ENCODE results near the gene CEP128.

Gene CEP128

DNA sequence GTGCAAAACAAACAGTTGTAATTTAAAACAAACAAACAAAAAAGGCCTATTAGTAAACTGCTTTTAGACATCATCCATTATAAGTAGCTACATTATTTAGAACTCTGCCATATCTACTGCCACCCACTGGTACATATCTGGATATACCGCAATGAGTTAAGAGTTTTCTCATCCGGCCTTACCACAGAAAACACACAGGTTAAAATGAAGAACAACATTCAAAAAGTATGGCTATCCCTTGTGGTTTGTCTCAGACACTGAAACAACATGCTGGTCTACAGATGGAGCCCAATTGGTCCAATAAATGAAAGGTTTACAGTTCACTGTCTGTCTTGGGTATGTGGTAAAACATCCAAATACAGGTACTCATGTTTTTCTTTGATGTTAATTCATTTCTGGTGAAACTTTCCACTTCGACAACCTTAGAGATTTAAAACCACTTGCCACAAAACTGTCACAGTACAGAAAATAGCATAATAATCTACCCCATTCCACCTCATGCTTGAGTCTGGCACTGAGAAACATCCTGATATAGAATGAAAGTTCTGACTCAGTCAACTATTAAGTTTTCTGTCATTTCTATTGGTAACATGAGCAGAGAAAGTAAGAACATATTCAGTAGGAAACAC is 354.3 kb downstream of the CEP128 start:
- DNase-seq = no peak

DNA sequence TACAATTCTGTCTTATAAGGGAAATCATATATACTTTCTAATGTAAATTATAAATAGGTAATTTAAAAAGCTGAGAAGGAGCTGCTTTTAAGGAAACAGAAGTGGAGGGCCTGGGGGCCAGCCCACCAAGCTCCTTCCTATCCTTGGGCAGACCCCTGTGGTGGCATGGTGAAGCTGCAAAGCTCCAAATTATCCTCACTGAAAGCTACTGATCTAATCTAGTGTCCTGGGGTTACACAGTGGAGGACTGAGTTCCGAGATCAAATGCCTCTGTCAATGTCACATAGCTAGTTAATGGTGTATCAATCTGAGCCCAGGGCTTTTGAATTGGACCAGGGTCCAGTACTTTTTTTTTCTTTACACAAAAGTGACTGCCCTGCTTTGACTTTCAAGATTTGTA is 355.4 kb downstream of the CEP128 start:
- no peak for DNase-seq

DNA sequence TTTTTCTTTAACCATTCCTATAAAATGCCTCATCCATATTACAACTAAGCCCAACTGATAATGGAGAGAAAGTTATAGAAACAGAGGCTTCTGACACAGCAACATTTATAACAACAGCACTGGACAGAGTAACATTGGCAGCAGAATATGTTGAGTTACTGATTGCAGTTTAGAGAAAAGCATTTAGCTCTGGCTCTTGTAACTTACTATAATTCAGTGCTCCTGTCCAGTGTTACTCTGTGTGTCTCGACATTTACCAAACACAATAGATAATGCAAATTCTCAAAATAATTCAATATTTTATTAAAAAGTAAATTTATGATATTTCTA is 356.1 kb downstream of the CEP128 start:
- no peak for DNase-seq

DNA sequence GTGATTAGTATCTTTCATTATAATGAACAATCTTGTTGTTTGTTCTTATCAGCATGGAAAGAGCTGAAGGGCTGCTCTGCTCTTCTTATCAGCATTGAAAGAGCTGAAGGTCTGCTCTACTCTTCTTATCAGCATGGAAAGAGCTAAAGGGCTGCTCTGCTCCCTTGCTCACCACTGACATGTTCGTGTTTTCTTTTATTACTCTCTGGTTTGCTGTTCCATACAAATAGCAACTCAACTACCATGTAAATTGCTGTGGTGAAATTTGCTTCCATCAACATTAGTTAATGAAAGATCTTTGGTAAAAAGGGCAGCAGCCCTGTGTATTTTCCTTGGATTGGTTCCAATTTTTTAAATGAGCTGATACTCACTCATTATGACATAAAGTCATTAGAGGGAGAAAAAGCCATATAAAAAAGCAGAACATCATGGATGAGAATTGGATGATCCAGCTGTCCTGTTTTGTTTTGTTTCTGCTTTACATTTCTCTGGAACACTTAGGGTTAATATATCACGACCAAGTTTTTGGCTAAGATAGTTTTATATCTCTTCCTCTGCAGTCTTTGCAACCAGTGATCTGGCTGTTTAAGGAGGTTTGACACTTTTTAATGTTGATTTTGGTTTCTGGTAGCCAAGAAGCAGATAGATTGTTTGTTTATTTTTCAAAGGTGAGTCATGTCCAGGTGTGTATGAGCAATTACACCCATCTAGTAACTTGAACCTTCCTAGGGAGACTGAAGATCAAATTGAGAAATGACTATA is 356.6 kb downstream of the CEP128 start:
- no peak for DNase-seq

DNA sequence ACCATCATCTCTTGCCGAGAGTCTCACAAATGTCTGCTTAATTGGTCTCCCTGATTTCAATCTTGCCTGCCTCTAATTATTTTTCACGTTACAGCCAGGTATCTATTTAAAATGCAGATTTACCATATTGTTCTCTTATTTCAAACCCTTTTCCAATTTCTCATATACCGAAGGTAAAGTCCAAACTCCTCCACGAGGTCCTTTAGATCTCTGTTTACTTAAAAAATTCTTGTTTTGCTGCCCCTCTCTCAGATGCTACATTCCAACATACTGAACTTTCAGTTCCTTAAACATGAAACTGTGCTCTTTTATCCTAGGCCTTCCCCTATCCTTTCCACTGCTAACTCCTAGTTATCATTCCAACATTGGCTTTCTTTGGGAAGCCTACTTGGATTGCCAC is 363.9 kb downstream of the CEP128 start:
- no peak for DNase-seq

DNA sequence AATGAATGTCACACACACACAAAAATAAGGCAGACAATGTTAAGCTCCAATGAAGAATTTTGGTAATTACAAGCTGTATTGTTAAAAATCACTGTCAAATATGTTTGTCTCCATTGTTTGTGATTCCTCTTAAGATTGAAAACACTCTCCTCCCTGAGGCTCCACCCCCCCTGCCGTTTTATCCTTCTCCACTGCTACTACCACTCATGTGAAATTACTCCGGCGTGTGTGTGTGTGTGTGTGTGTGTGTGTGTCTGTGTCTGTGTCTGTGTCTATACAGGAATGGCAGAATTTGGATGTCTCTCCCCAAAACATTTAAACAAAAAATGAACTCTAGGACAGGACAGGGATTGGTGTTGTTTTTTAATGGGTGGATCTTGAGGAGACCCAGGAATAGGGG is 365.1 kb downstream of the CEP128 start:
- no peak for DNase-seq

DNA sequence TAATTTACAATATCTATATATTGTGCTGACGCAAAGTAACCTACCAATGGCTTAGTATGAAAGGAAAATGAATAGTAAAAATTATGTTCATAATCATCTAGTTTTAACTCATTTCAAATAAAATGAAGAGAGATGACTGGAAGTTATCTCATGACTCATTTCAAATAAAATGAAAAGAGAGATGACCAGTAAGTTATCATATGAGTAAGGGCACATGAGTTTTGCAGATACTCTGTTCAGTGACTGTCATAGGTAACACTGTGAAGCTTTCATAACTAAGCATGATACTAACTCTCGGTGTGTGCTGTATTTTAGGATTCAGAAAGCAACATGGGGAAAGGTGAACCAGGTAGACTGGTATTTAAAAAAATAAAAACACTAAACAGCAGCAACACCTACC is 365.8 kb downstream of the CEP128 start:
- no peak for DNase-seq

DNA sequence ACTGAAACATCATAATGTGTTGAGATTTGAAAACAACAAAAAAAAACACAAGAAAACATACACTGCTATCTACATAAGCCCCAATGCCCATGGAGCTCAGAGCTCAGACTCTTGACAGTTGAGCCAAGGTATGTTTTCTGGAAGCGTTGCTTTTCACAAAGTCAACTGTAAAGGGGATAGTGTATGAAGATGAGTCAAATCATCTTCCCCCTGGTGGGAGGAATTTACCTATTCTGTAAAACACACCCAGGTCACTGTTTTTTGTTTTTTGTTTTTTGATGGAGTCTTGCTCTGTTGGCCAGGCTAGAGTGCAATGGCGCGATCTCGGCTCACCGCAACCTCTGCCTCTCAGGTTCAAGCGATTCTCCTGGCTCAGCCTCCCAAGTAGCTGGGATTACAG is 368.9 kb downstream of the CEP128 start:
- DNase-seq = no peak

DNA sequence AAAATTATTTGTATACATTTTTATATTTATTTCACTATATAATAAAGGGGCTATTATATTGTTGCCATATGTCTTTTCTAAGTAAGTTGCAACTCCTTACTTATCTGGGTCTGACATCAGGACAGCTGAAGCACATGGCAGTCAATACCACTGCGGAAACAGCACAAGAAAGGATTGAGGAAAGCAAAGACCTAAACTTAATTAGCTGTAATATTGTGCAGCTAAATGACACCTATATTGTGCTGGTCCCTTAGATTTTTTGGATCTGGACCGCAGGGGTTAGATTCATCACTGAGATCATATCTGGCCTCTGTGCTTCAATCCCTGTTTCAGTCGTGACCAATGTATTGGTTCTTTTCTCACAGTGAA is 370.6 kb downstream of the CEP128 start:
- no peak for DNase-seq

DNA sequence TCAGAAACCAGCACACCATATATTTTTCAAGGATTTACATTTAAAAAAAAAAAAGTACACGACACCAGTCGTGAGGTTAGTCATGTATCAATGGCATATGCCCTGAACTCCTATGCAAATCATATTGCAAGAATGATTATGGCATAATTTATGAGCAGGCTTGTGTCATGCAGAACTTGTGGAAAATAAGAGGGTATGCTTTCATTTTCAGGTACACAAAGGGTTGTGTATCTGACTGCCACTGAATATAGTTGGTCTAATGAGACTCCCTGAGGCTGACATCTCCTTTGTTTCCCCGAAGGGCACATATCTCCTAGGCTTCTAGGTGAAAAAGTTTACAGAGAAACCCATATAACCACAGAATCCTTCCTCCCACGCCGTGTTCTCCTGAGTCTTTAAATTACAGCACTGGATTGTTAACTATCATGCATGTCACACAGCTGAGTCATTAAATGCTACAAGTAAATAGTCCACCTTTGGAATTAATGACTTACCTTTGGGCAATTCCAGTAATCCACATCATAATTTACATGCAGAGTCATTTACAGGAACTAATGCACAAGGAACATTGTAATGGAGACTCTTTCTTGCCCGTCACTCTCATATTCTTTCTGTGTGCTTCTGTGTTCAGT is 373.5 kb downstream of the CEP128 start:
- DNase-seq = no peak

DNA sequence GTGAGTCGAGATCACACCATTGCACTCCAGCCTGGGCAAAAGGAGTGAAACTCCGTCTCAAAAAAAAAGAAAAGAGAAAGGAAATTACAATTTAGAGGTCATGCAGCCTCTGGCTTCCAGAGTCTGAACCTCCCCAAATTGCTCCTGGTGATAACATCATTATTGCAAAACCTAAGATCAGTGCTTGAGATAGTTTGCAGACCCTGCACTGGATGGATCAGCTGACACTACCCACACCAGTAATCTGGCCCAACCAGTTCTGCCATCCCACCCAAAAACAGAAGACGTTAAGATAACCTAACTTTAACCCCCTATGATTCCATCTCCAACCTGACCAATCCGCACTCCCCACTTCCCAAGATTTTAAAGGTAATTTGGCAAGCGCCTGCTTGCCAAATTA is 376.5 kb downstream of the CEP128 start:
- no peak for DNase-seq

DNA sequence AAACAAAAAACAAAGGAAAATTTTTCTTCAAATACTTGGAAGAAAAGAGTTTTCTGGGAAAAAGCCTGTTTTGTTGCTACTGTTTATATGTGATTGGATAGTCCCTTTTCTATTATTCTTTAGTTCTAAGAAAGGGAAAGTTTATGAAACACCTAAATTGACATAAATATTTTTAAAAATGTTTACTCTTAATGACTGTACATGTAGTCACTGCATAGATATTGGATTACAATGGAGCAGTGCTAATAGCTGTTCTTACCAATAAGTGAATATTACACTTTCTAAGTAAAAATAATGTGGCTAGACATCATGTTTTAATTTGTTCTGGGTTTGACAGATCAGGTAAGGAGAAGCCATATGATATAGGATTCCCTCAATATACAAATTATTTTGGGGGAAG is 377.5 kb downstream of the CEP128 start:
- DNase-seq = no peak

DNA sequence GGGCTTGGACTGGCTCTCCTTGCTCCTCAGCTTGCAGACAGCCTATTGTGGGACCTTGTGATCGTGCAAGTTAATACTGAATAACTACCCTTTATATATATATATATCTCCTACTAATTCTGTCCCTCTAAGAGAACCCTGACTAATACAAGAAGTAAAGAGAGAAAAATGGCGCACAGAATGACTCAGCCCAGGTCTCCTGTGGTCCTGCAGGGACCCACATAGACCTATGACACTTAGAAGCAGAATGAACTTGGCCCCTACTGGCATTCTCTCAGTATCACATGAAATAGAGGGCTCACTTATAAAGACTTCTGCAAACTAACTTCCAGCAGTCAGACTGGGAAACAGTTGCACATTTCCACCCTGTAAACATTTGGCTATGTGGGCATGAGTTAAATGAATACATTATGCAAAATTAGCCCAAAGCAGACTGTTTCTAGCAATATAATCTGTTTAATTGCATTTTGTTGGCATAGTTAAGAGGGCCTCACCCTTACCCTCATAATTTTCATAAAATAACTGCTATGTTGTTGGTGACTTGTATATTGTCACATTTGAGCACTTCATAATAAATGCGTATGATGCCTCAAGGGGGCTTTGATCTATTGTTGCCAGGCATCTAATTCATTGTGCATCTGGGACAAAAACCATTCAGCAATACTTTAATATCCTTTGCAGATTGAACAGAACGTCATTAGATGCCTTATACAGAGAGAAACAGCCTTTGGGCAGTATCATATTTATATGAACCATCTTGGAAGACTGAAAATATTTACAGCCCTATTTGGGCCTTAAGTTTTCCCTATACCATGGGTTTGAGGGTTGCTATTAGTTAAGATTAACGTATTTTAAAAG is 380.5 kb downstream of the CEP128 start:
- DNase-seq = no peak

DNA sequence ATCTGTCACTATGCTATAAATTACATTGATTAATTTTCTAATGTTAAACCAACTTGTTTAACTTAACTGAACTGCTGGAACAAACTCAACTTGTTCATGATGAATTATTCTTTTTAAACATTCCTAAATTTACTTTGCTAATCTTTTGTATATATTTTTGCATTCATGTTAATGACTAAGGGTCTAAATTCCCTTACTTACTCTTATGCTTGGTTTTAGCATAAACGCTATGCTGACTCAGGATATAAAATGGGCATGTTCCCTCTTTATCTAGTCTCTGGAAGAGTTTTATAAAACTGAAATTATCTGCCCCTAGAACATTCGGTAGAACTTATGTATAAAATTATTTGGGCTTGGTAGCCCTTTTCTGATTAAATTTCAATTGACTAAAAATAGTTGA is 387.4 kb downstream of the CEP128 start:
- no peak for DNase-seq

DNA sequence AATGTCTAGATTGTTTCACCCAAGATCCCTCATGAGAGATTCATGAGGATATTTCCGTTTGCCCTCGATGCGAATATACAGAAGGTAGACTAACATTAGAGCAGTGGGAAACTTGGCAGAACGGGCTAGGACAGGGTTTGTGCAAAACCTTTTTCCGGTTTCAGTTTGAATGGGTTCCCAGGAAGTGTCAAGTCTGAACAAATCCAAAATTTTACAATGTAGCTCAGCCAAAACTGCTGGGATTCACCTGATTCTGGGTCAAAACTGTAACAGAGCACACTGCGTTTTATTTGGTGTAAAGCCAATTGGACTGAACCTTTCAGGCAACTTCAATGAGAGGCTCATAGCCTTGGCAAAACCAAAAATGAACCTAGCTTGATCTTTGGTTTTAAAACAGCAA is 392.4 kb downstream of the CEP128 start:
- DNase-seq = no peak

DNA sequence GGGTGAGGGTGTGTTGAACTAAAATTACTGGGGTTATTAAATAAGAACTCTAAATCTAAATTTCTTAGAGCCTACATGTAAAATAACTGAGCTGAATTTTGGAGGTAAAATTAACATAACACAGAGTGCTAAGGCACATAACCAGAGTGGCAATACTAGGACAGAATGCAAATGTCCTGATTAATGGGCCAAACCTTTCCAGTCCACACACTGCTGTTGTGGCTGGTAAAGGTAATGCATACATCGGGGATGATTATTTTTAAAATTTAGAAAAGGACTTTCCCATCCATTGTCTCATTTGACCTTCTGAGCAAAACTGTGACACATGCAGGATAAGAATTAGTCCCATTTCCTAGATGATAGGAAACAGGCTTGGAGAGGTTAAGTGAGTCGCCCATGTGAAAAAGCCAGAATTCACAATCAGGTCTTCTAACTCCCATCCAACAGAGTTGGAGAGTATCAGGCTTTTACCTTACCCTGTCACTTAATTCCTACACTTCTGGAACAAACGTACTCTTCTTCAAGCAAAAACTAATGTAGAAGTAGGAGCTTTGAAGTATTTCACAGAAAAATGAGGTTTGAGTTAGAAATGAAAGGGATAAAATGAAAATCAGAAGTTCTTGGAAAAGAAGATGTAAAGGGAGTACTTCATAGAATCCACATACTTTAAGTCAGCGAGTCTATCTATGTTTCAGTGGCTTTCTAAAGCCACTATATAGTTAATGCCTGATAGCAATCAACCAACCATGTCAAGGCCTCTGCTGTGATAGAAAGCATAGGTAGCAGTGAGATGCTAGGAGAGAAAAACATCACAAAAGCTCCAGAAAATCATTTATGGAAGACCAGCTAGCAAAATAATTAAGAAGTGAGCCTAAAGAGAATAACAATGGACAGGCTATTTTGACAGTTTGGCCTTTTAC is 395.3 kb downstream of the CEP128 start:
- no peak for DNase-seq

DNA sequence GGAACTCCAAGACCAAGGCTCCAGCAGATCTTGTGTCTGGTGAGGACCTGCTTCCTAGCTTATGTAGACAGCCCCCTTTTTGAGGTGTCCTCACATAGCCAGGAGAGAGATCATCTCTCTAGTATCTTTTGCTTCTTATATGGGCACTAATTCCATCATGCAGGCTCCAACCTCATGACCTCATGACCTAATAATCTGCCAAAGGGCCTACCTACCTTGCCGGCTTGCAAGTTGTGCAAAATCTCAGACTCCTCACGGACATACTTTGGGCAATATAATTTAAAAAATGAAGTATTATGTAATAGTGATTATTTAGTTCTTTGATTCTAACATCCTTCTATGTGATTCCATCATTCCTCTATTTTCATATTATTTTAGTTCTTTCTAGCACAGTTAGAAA is 397.2 kb downstream of the CEP128 start:
- DNase-seq = no peak

DNA sequence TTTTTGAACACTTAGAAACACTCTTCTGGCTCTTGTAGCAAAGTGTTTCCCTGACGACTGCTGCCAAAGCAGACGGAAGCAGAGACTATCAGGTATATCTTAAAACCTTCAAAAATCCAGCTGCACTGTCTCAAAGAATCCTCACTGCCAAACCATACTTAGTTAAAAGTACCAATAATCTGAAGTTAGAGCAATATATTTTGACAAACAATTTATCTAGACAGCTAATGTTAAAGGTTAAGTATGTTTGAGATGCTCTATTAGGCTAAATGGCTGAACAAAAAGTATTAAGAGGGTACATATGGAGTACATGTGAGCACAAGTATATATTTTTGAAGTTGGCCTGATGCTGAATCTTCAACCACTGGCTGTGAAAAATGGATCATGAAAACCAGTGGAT is 398.3 kb downstream of the CEP128 start:
- no peak for DNase-seq

DNA sequence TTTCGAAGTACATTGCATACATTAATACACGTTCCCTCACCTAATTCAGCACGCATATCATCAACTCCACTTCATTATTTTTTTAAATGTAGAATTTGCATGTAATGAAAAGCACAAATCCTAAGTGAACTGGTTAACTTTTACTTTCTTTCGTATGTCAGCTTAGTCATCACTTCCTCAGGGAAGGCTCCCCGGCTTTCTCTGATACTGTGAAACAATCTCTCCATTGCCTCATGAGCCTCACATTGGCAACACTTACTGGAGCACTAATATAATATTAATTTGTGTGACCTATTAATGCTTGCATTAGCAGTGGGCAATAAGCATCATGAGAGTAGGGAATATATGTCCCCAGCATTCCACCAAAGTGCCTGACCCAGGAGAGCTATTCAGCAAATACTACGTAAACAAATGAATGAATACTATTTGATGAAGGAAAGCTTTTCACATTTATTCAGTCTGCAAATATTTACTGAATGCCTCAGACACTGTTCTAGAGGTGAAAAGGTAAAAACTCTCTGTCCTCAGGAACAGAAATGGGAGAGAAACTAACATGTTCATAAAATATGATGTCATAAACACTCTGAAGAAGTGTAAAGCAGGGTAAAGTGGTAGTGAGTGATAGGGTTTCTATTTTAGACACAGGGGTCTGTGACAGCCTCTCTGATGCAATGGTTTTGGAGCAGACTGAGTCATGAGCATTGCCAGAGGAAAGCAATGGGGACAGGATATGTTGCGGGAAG is 402.7 kb downstream of the CEP128 start:
- DNase-seq = no peak

DNA sequence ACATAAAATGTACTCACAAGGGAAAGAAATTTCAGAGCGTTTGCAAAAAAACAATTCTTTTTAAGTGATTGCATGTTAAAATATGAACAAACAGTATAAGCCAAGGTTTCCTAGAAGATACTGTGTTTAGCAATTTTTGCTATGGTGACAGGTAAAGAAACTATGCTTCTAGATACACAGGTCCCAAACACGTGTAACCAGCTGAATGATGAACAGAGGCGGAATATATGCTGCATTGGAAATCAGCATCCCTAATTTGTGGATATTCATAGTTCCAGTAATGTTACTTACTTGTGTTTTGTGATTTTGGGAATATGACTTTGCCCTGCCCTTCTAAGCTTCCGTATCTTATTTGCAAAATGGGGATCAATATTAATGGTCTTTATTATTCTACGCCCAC is 403.9 kb downstream of the CEP128 start:
- DNase-seq = no peak

DNA sequence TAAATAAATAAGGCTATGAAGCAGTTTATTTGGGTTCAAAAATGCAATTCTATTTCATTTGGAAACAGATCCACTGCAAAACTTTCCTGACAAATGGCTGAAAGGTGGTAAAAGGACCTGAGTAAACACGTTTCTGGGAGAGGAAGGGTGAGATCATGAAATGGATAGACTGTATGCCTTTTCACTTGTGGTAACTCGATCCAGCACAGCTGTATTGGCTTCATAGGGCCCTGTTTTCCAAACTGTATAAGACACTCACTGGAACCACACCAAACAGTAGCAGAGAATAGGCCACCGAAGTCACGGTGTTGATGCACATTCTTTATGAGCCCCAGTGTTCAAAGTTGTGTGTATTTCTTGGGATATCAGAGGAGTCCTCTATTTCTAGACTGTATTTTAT is 405.1 kb downstream of the CEP128 start:
- DNase-seq = no peak

DNA sequence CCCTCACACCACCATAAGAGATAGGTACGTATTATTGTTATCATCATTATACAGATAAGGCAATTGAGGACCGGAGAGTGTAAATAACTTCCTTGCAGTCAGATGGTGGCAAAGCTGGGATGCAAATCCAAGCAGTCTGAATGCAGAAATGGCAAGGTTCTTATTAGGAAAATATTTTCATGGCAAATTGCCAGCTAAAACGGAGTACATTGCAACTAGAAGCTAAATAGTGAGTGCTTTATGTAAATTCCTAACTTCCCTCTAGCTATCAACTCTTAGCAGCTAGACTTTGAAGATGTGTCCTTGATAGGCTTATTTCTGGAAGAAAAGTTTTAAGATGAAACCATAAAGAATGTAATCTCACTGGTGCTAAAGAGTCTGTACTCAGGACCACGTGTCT is 406.4 kb downstream of the CEP128 start:
- no peak for DNase-seq
